ENCODE measurements around the gene NGFR. TPM values are rescaled to one million over a fixed set of nuclear protein-coding genes. Genes with fewer than 3 reads are reported as not detected.

Gene NGFR
- total RNA-seq, 4 donors from 2014 or later = 3.0 to 40.5 (median 19.1) TPM

GRCh38 chr17:49515196-49515770 lies 20.2 kb downstream of the NGFR start:
- no peak overlapping the region for H3K4me3 ChIP-seq (ENCODE audit: low read depth, poor library complexity, severe bottlenecking)
- no peak for TF ChIP-seq POLR2A (IDR thresholded peaks at IDR 0.05)
- no peak for TF ChIP-seq CTCF (IDR thresholded peaks at IDR 0.05)
- WGBS, 2 donors = 2 to 5% methylated on average over 5 to 8 of the region's 8 CpGs
- DNase-seq (ENCODE audit: low spot score in 2 of 2) = peak; percentile 83 to 95
- intact Hi-C loops (cut with DNase I; ENCODE audit: low total_unique reads) = no loop called here

- TF ChIP-seq POLR2A (IDR thresholded peaks at IDR 0.05) = no peak
- TF ChIP-seq CTCF (IDR thresholded peaks at IDR 0.05) = no peak
- intact Hi-C loops (cut with DNase I; ENCODE audit: low total_unique reads) = no loop called here
- 41 to 48% methylated on average over 5 of the region's 5 CpGs for WGBS, 2 donors
- DNase-seq (ENCODE audit: low spot score in 2 of 2) = peak in 1 of 2 donors; percentile 74
- no peak overlapping the region for H3K4me3 ChIP-seq (ENCODE audit: low read depth, poor library complexity, severe bottlenecking)
These were observed 21.1 kb downstream of the NGFR start for GRCh38 chr17:49516180-49516579.

- intact Hi-C loops (cut with DNase I; ENCODE audit: low total_unique reads) = no loop called here
- DNase-seq (ENCODE audit: low spot score in 2 of 2) = peak in 1 of 2 donors; percentile 39
- TF ChIP-seq POLR2A (IDR thresholded peaks at IDR 0.05) (no peak), CTCF (IDR thresholded peaks at IDR 0.05) (no peak)
- no peak overlapping the region for H3K4me3 ChIP-seq (ENCODE audit: low read depth, poor library complexity, severe bottlenecking)
- WGBS, 2 donors = 90 to 94% methylated on average over 6 of the region's 6 CpGs
These were observed 23.4 kb downstream of the NGFR start for GRCh38 chr17:49518346-49519078.

GRCh38 chr17:49519781-49520180 lies 24.7 kb downstream of the NGFR start:
- intact Hi-C loops (cut with DNase I; ENCODE audit: low total_unique reads) = no loop called here
- TF ChIP-seq CTCF (IDR thresholded peaks at IDR 0.05) (no peak), POLR2A (IDR thresholded peaks at IDR 0.05) (no peak)
- no peak overlapping the region for H3K4me3 ChIP-seq (ENCODE audit: low read depth, poor library complexity, severe bottlenecking)
- peak in 1 of 2 donors; percentile 82 for DNase-seq (ENCODE audit: low spot score in 2 of 2)
- WGBS, 2 donors = 49 to 62% methylated on average over 7 of the region's 7 CpGs

- intact Hi-C loops (cut with DNase I; ENCODE audit: low total_unique reads) = no loop called here
- H3K4me3 ChIP-seq (ENCODE audit: low read depth, poor library complexity, severe bottlenecking) = no peak overlapping the region
- TF ChIP-seq CTCF (IDR thresholded peaks at IDR 0.05) (no peak), POLR2A (IDR thresholded peaks at IDR 0.05) (no peak)
- 83 to 87% methylated on average over 10 of the region's 10 CpGs for WGBS, 2 donors
- peak in 1 of 2 donors; percentile 70 for DNase-seq (ENCODE audit: low spot score in 2 of 2)
These were observed 25.4 kb downstream of the NGFR start for GRCh38 chr17:49520386-49521087.

Measured in lower leg skin (tissue), 4 donors.